ENCODE data around the gene DYRK1A.
"Not testable (repeated sequence)": the region's sequence is repeated elsewhere in the genome, so short reads cannot be mapped to it uniquely, and the experiment has no call there.

DYRK1A gene

DNA sequence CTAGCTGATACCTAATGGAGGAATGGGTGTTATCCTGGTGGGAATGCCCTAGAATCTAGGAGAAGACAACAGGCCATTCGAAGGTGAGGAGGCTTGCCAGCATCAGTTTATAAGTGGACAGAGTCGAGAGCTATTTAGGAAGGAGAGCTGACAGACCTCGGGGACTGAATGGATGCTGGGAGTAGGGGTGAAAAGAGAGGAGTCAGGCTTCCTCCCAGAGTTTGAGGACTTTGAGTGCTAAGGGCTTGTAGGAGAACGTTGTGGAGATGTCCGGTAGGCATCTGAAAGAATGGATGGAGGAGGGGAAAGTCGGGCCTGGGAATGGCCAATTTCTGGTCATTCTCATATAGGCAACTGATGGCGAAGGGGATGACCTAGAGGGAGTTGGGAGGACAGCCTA, 155.1 kb downstream of the DYRK1A start:
- TF ChIP-seq, protein P1, sequence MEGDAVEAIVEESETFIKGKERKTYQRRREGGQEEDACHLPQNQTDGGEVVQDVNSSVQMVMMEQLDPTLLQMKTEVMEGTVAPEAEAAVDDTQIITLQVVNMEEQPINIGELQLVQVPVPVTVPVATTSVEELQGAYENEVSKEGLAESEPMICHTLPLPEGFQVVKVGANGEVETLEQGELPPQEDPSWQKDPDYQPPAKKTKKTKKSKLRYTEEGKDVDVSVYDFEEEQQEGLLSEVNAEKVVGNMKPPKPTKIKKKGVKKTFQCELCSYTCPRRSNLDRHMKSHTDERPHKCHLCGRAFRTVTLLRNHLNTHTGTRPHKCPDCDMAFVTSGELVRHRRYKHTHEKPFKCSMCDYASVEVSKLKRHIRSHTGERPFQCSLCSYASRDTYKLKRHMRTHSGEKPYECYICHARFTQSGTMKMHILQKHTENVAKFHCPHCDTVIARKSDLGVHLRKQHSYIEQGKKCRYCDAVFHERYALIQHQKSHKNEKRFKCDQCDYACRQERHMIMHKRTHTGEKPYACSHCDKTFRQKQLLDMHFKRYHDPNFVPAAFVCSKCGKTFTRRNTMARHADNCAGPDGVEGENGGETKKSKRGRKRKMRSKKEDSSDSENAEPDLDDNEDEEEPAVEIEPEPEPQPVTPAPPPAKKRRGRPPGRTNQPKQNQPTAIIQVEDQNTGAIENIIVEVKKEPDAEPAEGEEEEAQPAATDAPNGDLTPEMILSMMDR (IDR thresholded peaks at IDR 0.05; ENCODE audit: low read depth, low read length, missing control alignments): no peak
- no peak for DNase-seq (ENCODE audit: extremely low read depth, low read depth)
- H3K4me3 ChIP-seq (replicated peaks; ENCODE audit: low read depth, low read length): no peak overlapping the region

- no peak overlapping the region for H3K4me3 ChIP-seq (replicated peaks; ENCODE audit: low read depth, low read length)
- TF ChIP-seq, protein P1 (IDR thresholded peaks at IDR 0.05; ENCODE audit: low read depth, low read length, missing control alignments): no peak
- DNase-seq (ENCODE audit: extremely low read depth, low read depth): no peak
Measured at GRCh38 chr21:37522641-37523295, 156.2 kb downstream of the DYRK1A start.

DNA sequence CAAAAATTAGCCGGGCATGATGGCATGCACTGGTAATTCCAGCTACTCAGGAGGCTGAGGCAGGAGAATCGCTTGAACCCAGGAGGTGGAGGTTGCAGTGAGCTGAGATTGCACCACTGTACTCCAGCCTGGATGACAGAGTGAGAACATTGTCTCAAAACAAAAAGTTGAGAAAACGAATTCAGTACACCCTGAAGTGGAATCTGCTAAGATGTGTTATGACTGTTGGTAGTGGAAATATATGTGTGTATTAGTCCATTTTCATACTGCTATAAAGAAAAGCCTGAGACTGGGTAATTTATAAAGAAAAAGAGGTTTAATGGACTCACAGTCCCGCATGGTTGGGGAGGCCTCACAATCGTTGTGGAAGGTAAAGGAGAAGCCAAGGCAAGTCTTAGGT, 158.4 kb downstream of the DYRK1A start:
- H3K4me3 ChIP-seq (replicated peaks; ENCODE audit: low read depth, low read length); DNase-seq (ENCODE audit: extremely low read depth, low read depth): not testable (repeated sequence)

- TF ChIP-seq, protein P1 (IDR thresholded peaks at IDR 0.05; ENCODE audit: low read depth, low read length, missing control alignments): no peak
- no peak for DNase-seq (ENCODE audit: extremely low read depth, low read depth)
- no peak overlapping the region for H3K4me3 ChIP-seq (replicated peaks; ENCODE audit: low read depth, low read length)
Measured at GRCh38 chr21:37525810-37526209, 159.2 kb downstream of the DYRK1A start.

DNA sequence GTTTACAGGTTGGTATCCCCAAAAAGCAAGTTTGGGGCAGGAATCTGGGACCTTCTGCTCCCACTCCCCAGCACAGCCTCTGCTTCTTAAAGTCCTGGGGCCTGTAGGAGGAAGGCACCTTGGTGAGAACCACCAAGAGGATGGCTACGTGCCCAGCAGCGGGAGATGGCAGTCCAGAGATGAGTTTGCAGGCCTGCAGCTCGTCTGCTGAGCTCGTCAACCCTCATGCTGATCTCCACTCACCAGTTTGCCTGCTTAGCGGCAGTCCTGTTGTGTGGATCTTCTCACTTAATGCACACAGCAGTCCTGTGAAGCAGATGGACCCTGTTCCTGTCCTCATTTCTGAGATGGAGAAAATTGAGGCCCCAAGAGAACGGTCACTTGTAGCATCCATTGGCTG, 160.5 kb downstream of the DYRK1A start:
- DNase-seq (ENCODE audit: extremely low read depth, low read depth): no peak
- TF ChIP-seq, protein P1 (IDR thresholded peaks at IDR 0.05; ENCODE audit: low read depth, low read length, missing control alignments): no peak
- no peak overlapping the region for H3K4me3 ChIP-seq (replicated peaks; ENCODE audit: low read depth, low read length)

- H3K4me3 ChIP-seq (replicated peaks; ENCODE audit: low read depth, low read length): no peak overlapping the region
- TF ChIP-seq, protein P1 (IDR thresholded peaks at IDR 0.05; ENCODE audit: low read depth, low read length, missing control alignments): no peak
- no peak for DNase-seq (ENCODE audit: extremely low read depth, low read depth)
Measured at GRCh38 chr21:37527716-37528115, 161.1 kb downstream of the DYRK1A start.

- no peak overlapping the region for H3K4me3 ChIP-seq (replicated peaks; ENCODE audit: low read depth, low read length)
- DNase-seq (ENCODE audit: extremely low read depth, low read depth): no peak
- TF ChIP-seq, protein P1 (IDR thresholded peaks at IDR 0.05; ENCODE audit: low read depth, low read length, missing control alignments): no peak
Measured at GRCh38 chr21:37528150-37528937, 161.8 kb downstream of the DYRK1A start.
